ENCODE data around the gene MYL10.
A peak's percentile ranks its signal among the peaks of the same experiment; 100 is the strongest.

The MYL10 gene

DNA sequence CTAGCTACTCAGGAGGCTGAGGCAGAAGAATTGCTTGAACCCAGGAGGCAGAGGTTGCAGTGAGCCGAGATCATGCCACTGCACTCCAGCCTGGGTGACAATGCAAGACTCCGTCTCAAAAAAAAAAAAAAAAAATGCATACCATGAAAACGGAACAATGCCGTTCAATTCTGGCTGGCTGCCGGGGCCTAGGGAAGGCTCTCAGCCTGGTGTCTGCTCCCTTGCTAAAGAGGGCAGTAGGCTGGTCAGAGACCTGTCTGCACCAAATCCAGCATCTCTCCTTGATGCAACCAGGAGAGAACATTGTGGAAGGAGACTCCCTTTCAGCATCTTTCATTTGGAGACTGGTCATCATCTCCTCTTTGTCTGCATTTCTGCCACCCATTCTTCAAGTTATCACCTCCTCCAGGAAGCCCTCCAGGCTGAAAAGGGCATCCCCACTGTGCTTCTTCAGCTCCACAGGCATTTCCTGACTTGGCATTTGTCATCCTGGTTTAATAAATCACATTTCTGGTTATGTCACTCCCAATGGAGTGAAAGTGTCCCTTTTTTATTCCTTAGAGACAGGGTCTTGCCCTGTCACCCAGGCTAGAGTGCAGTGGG is 24.7 kb downstream of the MYL10 start:
- DNase-seq (ENCODE audit: low read depth), result no peak
- no peak for TF ChIP-seq CTCF (conservative IDR thresholded peaks at IDR 0.05; ENCODE audit: low read length)
- H3K4me3 ChIP-seq (ENCODE audit: low read length), result no peak overlapping the region

DNA sequence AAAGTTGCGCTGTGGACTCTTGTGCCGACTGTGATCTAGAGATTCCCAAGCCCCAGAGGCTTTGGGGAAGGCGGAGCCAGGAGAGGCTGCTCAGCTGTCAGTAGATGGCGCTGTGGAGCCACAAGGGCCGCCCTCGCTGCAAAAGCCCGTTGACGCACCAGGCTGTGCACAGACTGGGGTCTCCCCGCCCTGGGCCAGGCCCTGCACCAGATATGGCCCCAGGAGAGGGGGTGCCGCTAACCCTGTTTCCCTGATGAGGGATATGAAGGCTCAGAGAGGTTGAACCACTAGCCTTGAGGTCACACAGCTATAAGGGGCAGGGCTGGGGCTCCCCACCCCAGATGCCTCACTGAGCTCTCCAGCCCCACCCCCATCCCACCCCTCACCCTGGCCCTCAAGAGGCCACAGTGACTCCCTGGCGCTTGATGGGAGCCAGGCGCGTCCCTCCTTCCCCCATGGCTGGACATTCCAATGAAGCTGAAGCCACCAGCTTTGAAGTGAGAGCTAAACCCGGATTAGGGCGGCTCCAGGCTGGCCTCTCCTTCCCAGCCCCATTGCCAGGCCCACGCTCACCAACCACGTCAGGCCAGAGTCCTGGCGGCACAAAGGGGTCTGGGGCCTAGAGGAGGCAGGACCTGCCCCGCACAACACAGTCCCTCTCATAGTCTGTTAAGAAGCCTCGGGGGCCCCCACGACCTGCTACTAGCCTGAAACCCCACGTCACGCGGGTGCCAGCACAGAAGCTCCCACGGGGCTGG is 26.4 kb downstream of the MYL10 start:
- peak; percentile 68 for DNase-seq (ENCODE audit: low read depth)
- H3K4me3 ChIP-seq (ENCODE audit: low read length), result no peak overlapping the region
- peak; percentile 90 for TF ChIP-seq CTCF (conservative IDR thresholded peaks at IDR 0.05; ENCODE audit: low read length)

- DNase-seq (ENCODE audit: low read depth), result no peak
- no peak overlapping the region for H3K4me3 ChIP-seq (ENCODE audit: low read length)
- no peak for TF ChIP-seq CTCF (conservative IDR thresholded peaks at IDR 0.05; ENCODE audit: low read length)
These were observed 27.0 kb downstream of the MYL10 start for GRCh38 chr7:101602082-101602481.

DNA sequence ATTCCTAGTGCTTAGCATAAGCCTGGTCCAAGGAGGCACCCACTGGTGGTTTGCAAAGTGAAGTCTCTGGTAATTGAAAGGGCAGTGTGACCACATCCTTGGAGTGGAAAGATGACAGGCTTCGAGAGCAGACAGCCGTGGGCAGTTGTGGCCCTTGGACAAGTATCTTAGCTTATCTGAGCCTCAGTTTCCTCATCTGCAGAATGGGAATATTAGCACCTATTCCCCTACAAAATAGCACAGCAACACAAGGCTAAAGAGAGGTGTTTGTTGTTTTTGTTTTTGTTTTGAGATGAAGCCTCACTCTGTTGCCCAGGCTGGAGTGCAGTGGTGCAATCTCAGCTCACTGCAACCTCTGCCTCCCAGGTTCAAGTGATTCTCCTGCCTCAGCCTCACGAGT is 29.3 kb downstream of the MYL10 start:
- no peak for TF ChIP-seq CTCF (conservative IDR thresholded peaks at IDR 0.05; ENCODE audit: low read length)
- DNase-seq (ENCODE audit: low read depth), result no peak
- H3K4me3 ChIP-seq (ENCODE audit: low read length), result no peak overlapping the region

- DNase-seq (ENCODE audit: low read depth), result no peak
- H3K4me3 ChIP-seq (ENCODE audit: low read length), result no peak overlapping the region
- no peak for TF ChIP-seq CTCF (conservative IDR thresholded peaks at IDR 0.05; ENCODE audit: low read length)
These were observed 29.9 kb downstream of the MYL10 start for GRCh38 chr7:101598986-101599771.

DNA sequence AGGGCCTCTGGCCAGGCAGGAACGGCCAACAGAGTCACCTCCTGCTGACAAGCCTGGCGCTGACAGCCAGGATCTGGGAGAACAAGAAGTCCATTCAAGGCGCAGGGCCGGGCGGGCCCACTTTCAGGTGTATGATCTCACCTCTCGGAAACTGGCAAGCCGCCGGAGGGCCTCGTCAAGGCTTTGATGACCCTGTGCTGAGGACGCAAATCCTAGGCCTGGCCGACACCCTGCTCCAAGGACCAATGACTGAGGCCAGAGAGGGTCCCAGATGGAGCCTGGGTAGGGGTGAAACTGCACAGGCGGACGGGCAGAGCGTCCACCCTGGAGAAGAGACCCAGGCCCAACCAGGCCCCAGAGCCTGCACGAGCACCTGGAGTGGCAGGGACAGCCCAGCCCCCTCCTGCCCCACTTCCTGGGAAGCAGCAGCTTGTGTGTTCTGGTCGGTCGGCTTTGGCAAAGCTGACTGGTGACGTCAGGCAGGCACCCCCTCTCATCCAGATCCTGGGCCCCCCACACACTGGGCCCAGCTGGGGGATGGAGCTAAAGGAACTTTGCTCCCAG is 30.6 kb downstream of the MYL10 start:
- DNase-seq (ENCODE audit: low read depth), result no peak
- no peak for TF ChIP-seq CTCF (conservative IDR thresholded peaks at IDR 0.05; ENCODE audit: low read length)

More for the DNA sequence above, 30.6 kb downstream of the MYL10 start:
- H3K4me3 ChIP-seq (ENCODE audit: low read length), result no peak overlapping the region
